GM19238 (cell line): ENCODE measurements around the gene PRELID3B.

Experiments
- DNase-seq: peaks from one replicate; pipeline ENCODE4 v3.0.0; 2011; ENCODE audit warnings: low spot score; ENCODE audit not compliant: insufficient read length

Gene PRELID3B

DNA sequence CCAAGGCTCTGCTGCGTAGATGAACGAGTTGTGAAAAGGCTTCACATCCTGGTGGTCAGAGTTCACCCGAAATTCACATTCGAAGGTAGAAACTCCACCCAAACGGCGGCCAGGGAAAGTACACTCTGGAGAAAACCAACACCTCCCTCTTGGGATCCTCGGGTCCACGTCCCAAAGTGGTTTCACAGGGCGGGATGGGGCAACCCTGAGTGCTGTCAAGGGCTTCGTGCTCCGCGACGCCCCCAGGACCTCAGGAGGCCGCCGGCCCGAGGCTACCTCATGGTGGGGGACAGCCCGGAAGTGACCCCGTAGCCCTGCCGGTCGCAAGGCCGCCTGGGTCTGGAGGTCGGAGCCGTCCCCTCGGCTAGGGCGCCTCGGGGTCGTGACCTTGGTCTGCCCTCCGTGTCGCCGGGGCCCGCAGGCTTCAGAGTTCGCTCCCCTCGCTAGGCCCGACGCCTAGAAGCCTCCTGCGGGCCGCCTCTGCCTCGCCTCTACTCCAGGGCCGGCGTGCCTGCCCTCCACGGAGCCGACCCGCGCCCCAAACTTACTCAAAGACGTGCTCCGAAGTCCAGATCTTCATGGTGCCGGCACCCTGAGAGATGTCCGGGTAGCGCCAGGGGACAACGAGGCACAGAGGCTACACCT lies at the start of gene PRELID3B:
TSS of gene PRELID3B (minus strand) at position 636 of the 645 bp plus-strand sequence. CDS start at position 580, 56 bp downstream.
- peak; percentile 23 for DNase-seq

DNA sequence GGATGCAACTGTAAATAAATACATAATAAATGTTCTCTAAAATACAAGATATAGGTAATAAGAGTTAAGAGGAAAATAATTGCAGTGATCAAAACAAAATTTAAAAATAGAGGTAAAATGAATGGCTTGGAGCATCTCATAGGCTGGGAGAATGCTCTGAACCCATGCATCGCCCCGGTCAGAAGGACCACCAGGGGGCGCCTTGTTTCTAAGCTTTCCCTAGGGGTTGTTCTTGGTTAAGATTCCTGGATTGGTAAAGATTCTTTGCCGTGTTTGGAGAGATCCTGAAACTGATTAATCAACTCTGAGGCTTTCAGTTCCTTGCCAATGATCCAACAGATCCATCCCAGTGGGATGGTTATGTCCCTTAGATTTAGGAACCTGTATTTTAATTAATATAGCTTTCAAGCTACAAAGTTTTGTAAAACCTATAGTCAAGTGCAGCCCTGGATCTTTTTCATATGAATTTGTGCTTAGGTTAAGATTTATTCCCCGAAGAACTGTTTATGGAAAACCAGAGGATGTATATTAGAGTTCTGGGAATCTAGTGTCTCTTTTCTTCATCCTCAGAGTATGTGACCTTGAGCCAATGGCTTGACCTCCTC lies 45.3 kb upstream of the PRELID3B start:
- peak; percentile 37 for DNase-seq

DNA sequence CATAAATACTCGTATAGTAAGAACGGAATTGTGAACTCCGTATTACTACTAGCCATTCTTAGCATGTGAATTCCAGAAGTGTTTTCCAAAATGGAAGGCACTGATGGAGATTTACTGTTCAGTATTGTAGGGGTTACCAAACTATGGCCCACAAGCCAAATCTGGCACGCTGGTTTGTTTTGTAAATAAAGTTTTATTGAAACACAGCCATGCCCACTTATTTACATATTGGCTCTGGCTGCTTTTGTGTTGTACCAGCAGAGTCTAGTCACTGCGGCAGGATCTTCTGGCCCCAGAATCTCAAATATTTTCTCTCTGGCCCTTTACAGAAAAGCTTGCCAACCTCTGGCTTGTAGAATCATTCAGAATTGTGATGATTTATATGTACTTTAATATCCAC lies 44.3 kb upstream of the PRELID3B start:
- DNase-seq: no peak

DNA sequence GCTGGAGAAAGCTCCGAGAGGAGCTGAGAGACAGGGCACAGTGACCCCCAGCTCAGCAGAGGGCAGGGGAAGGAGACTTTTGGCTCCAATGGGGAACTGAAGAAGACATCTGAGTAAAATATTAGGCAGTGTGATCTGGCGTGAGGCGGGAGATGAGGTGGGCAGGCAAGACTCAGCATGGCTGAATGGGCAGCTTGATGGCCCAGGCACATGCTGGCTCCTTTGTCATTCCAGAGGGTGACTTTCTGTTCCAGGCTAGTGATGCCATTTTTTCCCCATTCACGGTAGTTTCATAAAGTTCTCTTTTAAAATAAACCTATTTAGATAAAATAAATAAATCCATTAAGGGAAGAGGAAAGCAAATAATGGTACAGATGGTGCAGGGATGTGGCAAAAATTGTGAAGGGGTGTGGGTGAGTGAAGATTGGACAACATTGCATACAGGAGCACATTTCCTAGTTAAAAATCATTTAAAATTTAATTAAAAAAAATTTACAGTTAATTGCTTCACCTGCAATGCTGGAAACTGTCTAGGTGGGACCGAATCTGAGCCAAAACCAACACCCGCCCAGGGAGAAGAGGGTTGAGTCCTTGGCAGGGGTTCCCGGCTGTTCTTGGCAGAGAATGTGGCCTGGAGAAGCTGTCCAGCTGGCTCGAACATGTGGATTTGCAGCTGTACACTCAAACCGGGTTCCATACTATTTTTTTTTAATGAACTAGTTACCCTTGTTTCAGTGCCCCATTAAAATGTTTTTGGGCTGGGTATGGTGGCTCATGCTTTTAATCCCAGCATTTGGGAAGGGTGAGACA lies 41.7 kb upstream of the PRELID3B start:
- no peak for DNase-seq

DNA sequence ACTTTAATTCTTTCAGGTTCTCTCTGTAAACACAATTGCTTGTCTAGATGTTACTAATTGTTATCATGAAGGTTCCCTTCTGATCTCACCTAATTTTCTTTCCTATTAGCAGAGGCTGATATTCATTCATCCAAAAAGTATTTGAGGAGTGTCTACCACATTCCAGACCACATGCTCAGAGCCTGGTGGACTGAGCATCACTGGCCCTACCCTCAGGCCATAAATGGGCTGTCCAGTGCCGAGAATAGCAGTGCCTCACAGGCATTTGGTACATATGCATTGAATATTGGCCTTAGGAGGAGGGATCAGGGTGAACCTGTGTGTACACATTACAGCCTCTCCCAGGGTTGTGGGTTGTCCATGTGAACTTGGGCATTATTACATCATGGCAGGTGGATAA lies 40.4 kb upstream of the PRELID3B start:
- no peak for DNase-seq

DNA sequence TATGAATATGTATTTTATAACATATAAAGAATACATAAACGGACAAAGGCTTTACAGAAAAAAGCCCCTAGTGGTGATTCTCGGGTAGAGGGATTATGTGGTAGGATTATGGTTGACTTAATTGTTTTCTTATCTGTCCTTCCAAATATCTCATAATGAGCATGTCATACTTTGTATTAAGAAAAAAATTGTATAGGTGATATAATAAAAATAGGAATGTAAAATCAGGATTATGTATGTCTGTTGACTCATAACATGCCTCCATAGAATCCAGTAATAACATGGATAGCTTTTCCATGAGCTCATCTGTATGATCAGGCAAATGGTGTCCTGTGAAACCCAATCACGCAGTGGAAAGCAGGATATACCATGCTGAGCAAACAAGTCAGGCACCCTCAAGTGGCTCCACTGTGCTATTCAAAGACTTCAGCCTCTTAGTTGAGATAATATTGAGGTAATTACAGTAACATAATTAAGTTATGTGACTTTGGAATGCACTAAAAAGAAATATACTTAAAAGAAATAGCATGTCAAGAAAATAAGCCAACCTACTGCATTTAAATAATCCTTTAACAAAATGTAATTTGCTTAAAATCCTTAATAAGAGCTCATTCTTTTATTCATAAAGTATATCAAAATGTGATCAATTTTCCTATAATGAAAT lies 39.6 kb upstream of the PRELID3B start:
- no peak for DNase-seq

DNA sequence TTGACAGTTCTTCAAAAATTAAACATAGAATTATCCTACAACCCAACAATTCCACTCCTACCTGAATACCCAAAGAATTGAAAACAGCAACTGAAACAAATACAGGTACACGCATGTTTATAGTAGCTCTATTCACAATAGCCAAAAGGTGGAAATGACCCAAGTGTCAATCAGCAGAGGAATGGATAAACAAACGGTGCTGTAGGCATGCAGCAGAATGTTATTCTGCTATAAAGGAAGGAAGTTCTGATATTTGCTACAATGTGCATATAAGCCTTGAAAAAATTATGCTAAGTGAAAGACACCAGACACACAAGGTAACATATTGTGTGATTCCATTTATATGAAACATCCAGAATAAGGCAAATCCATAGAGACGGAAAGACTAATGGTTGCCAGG lies 38.5 kb upstream of the PRELID3B start:
- no peak for DNase-seq

DNA sequence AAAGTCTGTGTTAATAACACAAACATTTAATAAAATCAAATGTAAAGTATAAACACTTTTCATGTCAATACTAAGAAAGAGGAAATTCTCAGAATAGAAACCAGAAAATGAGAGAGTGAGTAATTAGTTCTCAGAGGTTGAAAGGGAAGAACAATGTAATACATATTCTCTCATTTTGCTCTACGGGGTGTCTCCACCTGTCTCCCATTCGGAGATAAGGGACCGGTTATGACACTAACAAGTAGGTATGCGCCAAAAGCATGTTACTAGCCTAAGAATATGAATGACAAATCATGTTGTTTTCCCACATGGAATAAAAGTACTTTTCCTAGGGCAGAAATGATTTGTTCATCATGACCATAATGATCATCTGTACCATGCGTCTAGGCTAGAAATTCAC lies 35.6 kb upstream of the PRELID3B start:
- no peak for DNase-seq

DNA sequence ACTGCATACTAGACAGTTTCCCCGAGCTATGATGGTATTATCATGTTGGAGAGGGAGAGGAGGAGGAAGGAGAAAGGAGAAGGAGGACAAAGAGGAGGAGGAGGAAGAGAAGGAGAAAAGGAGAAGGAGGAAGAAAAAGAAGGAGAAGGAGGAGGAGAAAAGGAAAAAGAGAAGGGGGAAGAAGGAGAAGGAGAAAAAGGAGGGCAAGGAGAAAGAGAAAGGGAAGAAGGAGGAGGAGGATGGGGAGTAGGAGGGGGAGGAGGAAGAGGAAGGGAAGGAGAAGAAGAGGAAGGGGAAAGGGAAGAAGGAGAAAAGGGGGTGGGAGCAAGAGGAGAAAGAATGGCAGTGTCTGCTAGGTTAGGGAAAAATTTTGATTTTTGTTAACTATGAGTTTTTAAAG lies 35.1 kb upstream of the PRELID3B start:
- no peak for DNase-seq

DNA sequence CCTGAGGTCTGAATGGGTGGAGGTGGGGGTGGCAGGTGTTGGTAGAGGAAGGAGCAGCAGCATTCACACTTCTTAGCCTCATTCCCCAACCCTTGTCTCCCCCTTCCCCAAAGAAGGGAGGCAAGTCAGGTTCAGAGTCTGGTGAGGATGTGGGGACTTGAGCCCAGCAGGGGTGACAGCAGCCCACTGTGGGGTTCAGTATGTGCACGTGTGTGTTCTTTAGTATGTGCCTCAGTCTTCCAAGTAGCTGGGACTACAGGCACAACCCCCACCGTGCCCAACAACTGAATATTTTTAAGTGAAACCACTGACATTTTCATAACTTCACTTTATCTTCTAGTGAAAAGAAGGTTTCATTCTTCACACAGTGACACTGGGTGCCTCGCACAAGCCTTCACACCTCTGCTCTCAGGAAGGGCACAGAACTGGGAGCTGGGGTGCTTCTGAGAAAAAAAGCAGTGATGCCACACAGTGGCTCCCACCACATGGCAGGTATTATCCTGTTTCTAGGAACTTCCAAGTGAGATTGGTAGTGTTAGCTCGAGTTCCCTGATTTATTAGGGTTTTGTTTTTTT lies 33.4 kb upstream of the PRELID3B start:
- DNase-seq: no peak

DNA sequence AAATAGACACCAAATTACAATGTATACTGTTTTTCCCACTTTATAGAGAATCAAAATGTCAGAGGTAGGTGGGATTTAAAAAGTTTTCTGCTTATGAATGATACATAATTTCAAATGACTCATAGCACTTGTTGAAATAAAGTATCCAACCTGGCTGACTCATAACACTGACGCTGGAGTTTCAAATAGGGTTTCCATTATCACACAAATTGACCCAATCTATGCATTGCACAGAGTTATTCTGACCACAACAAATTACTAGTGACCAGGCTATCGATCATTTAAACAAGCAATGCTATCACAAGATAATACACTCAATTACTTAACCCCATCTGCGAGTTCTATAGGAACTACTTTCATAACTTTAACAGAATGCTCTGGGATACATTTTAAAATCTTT lies 31.9 kb upstream of the PRELID3B start:
- no peak for DNase-seq

DNA sequence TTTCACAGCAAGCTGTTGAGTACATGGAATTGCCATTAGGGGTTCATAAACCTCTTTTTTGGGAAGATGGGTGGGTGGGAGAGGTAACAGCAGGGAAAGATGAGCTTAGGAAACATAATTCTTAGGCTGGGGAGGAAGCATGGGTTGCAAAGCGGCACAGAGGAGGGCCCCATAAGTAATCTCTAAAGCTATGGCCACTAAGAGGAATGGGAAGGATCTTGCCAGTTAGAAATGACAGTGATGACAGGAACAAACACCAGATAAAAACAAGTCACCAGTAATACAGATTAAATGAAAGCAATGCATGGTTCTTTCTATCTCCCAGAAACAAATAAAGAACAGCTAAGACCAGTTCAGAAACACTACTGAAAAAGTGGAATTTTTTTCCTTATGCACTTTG lies 31.0 kb upstream of the PRELID3B start:
- no peak for DNase-seq

DNA sequence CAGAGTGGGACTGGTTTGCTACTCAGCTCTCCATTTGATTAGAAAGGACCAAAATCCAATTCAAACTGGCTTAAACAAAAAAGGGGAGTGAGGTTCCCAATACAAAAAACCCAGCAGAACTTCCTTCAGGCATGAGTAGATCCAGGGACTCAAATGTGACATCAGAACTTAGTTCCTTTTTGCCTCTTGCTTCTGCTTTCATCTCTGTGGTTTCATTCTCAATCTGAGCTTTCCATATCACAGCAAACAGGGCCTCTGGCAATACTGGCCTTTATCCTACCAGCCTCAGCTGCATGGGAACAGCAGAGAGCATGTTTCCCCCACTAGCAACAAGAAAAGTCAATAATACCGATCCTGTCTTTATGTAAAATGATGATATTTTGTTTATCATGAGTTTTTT lies 28.6 kb upstream of the PRELID3B start:
- DNase-seq: no peak

DNA sequence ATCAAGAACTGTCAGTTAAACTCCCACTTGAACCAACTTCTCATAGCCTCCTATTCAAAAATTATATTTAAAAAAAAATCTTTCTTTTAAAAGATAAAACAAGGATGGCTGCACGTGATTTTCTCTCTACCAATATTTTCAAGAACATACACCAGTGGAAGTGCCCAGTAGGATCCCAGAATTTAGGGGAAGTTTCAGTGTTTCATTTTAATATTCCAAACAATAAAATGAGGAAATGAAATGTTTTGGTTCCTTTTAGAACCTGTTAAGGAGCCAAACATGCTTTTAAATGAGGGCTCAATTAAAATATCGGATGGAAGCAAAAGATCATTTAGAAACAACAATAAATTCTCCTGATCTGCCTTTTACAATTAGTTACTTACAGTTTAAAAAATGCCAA lies 26.4 kb upstream of the PRELID3B start:
- DNase-seq: no peak

DNA sequence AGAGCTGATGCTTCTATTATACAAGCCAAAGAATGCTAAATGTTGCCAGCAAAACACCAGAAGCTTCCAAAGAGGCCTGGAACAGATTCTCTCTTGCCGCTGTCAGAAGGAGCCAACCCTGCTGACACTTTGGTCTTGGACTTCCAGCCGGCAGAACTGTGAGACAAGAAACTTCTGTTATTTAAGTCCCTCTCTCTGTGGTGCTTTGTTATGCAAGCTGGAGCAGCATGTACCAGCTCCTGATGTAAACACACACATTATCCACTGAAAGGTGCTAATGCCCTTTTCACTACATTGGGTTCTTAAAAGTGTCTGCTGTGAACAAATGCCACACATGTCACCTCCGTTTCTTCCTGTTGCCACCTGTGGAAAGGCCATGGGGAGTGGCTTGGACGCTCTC lies 25.9 kb upstream of the PRELID3B start:
- DNase-seq: no peak

DNA sequence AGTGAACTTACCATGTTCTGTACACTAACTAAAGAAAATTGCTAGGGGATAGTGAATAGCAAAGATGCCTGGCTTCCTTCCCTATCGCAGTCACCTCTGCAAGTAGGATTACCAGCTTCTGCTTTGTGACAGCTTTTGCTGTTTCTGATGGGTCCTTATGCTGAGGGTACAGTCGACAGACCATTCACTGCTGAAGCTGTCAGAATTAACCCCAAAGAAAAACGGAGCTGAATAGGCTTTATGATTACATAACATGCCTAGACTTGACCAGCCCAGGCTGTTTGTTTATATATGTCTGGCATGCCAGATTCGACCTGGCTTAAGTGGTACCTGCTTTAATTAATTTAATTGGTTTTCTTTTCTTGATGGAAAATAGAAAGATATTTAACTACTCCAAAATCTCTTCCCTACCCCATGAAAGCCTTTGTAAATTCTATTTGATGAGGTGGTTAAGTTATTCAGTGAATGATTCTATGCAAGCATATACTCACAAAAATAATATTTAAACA lies 21.7 kb upstream of the PRELID3B start:
- no peak for DNase-seq

DNA sequence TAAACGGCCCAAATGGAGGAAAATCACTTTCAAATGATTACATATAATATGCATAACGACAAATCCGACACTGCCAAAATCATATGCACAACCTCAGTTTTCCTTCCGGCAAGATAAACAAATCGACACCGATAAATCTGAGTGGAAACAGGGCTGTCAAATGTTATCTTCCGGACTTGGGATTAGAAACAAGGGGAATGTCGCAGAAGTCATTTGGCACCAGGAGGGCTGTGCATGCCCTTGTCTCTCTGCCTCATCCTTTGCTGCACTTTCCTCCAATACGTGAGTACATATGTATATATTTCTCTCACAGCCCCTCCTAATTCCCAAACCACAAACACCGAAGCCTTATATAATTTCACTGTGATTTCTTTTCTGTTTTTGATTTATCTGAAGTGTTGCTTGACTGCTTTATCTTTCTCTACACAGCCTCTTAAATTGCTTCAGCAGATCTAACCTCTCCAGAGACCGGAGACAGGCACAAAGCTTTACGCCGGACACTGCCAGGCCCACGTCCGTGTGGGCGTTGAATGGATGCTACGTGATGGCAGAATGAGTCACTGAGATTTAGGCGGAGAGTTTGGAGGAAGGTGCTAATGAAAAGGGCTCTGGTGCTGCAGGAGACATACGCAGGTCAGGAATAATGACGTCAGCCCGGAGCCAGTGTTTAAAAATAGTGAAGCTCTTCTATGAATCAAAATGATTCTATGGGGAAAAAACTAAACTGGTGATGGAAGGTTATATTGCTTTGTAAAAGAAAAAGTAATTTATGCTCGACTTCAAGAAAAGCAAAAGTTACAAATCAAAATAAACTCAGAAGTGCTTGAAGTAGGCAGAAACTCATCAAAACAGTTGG lies 21.0 kb upstream of the PRELID3B start:
- DNase-seq: no peak

DNA sequence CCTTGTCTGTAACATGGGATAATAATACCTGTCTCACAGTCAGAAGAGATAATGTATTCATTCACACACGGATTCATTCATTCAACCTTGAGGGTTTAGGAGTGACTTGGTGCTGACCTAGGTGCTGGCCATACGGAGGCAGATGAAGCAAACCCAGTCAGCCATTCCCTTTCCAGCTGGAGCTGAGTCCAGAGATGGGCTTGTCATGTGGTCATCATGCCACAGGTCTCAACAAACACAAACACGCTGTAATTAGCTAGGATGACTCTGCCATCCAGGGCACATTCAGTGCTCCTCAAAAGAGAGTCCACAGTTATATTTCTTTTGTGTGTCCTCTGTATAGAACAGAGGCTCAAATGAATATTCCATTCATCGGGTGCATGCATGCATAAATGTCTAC lies 19.5 kb upstream of the PRELID3B start:
- no peak for DNase-seq

DNA sequence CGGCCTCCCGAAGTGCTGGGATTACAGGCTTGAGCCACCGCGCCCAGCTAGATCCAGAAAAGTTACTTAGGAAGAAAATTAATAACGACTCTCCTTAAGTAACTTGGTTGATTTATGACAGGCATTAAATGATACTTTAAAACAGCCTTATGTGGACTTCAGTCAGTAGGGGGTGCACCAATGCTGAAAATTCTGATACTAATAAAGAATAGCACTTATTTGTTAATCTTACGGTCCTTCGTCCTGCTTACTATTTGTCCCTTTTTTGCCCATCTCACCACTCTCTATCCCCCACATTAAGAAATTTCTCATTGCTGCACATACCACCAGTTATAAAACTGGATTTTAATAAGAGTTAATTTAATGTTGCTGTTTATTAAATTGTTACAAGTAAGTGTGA lies 12.7 kb upstream of the PRELID3B start:
- DNase-seq: no peak

DNA sequence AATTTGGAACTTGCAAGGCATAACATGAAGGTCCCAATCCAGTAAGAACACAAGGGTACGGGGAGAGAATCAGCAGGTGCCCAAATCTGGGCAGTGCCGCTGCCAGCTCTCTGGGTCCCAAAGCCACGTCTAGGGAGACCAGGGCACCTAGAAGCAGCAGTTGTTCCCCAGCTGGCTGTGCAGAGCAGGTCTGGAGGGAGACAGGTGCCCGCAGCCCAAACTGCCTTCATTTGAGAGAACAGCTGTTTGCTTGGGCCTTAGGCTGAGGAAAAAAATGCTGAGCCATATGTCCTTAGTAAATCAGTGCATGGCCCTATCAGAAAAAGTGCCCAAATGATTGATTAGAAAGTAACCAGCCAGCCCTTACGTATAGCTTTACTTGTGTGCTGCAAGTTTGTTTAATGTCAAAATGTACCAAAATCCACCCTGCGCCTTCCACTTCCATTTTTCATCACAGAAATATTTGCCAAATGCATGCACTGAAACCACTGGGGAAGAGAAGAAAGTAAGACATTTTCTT lies 9.1 kb upstream of the PRELID3B start:
- DNase-seq: no peak
